D721Med (cell line): ENCODE results near the gene ANXA4.

Source experiments
- DNase-seq: peaks from one replicate; pipeline ENCODE4 v3.0.0; 2011; ENCODE audit warnings: low spot score; ENCODE audit not compliant: insufficient read length
- FAIRE-seq: peaks from 2 replicates; lab custom pipeline; 2011; peaks lifted over from hg19 to GRCh38; lab: Jason Lieb, UNC
- TF ChIP-seq, protein P1 (sequence below): IDR thresholded peaks from 2 replicates; pipeline ENCODE4 v1.5.1; 2012; ENCODE audit warnings: mild to moderate bottlenecking, control low read depth; ENCODE audit not compliant: insufficient read depth; ENCODE audit errors: missing control alignments

The ANXA4 gene

DNA sequence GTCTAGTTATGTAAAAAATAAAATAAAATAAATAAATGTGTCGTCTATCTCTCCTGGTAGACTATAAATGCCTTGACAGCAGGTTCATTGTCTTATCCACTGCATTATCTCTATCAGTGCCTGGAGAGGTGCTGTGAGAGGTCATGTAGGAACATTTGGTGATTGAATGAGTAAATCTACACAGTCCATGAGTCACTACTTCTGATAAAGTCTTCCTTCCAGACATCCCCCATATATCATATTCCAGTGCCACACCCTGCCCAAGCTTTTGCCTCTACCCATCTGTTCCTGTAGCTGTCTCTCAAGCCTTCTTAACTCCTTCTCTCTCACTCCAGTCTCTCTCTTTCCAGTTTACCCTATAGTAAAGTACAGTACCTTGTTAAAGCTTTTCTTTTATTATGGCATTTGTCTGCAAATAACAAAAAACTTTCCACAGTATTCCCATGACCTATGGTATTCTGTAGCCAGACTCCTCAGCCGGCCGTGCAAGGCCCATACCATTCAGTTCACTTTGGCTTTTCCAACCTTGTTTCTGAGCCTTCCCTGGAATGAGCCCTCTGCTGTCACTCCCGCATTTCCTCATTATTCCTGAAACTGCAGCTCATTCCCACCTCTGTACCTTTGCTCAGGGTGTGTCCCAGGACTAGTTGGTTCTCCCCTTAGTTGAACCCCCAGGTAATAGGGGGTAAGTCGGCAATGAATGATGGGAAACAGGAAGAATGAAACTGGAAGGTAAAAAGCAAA lies 37.5 kb downstream of the ANXA4 start:
- TF ChIP-seq, protein P1, sequence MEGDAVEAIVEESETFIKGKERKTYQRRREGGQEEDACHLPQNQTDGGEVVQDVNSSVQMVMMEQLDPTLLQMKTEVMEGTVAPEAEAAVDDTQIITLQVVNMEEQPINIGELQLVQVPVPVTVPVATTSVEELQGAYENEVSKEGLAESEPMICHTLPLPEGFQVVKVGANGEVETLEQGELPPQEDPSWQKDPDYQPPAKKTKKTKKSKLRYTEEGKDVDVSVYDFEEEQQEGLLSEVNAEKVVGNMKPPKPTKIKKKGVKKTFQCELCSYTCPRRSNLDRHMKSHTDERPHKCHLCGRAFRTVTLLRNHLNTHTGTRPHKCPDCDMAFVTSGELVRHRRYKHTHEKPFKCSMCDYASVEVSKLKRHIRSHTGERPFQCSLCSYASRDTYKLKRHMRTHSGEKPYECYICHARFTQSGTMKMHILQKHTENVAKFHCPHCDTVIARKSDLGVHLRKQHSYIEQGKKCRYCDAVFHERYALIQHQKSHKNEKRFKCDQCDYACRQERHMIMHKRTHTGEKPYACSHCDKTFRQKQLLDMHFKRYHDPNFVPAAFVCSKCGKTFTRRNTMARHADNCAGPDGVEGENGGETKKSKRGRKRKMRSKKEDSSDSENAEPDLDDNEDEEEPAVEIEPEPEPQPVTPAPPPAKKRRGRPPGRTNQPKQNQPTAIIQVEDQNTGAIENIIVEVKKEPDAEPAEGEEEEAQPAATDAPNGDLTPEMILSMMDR = no peak
- no peak for FAIRE-seq
- no peak for DNase-seq

DNA sequence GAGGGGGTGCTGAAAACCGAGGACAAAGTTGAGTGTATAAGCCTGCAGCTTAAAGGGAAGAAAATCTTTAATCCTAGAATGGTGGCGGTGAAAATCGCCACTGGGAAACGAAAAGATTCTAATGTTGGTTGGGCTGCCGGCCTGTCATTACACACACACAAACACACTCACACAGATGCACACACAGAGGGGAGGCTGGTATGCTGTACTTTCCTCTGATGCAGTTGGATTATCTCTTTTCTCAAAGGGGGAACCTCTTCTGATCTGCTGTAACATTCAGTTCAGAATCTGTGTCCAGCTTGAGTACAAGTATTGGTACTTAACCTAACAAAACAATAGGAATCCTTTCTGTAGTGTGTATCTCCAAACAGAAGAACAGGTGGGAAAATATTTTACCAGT lies 39.0 kb downstream of the ANXA4 start:
- TF ChIP-seq, protein P1 = no peak
- no peak for FAIRE-seq
- no peak for DNase-seq

DNA sequence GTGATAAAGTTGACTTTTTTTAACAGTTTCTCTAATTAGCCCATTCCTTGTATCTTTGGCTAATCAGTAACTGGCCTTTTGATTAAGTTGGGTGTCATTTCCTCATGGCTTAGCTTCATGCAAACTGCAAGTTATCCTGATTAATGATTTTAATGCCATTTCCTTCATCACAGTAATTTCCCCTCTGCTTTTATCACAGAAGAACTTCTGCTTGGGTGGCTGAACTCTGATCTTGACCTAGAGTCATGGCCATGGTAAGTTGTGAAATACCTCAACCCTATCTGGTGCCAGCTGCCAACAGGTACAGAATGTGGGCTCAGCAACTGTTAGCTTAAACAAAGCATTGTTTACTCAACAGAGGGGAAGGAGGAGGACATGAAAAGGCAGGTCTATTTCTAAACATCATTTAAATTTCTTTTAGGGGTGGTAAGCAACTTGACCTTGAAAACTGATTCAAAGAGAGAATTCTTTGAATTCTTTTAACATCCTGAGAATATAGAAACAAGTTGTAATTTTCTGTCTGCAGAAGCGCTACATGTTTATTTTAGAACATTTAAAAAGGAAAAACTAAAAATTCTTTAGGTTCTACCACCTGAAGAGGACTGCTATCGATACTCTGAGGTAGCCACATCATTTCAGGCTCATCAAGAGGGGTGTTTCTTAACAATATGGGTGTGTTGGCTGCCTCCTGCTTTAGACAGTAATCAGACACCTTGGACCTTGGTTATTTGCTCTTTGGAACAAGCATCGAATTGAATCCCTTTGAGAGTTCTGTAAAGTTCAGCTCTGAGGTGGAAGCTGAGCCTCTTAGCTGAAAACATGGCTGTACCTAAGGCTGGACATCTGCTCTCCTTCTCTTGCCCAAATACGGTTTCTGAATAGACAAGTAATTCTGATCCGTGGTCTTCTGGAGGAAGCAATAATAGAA lies 39.7 kb downstream of the ANXA4 start:
- FAIRE-seq (no peak), DNase-seq (no peak)
- TF ChIP-seq, protein P1 = no peak

DNA sequence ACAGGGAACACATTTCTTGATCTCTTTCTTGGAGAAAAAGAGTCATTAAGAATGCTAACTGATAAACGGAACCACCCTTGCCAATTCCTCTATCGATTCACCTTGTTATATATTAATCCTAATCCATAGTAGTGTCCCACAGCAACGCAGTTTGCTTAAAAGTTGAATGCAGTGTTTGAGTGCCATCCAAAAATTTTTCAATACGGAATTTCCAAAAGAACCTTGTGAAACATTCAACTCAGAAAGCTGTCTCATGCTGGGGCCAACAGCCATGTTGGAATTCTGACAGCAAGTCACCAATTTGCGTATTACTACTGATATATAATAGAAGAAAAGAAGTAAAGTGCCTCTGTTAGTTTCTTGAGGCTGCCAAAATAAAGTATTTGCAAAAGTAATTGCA lies 42.3 kb downstream of the ANXA4 start:
- FAIRE-seq = no peak
- TF ChIP-seq, protein P1 = no peak
- DNase-seq = no peak

DNA sequence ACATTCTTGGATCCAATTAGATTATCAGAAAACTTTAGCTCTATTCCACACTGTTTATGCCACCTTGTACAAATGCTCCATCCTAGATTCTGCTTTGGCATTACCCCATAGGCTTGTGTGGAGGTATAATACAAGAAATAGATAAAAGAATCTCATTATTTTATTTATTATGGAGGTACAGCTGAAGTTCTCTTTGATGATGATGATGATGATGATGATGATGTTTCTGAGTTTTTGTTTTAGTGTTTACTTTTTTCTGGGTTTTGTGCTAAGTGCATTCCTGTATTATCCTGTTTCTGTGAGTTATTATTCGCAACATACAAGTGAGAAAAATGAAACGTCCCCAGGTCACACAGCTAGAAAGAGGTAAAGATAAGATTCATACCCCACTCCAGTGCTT lies 43.4 kb downstream of the ANXA4 start:
- TF ChIP-seq, protein P1 = no peak
- DNase-seq = no peak
- no peak for FAIRE-seq

DNA sequence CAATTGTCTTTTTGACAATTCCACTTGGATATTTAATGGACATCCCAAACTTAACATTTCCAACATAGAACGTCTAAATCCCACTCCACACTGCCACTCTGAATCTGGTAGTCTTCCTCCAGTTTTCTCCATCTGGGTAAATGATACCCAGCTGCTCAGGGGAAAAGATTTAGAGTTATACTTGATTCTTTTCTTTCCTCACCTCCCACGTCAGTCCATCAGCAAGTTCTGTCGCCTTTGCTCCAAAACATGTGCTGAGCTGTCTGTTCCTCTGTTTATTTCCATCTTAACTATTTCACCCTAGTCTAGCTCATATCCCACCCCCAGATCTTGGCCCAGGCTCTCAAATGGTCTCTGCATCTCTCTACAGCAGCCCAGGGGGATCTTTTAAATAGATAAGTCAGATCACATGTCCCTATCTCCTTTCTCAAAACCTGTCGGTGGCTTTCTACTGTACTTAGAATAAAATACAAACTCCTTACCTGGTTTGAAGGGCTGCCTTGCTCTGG lies 44.2 kb downstream of the ANXA4 start:
- DNase-seq = no peak
- no peak for FAIRE-seq
- TF ChIP-seq, protein P1 = no peak
